Measurements from ENCODE around the gene SMDT1.
"Not testable (repeated sequence)": the region's sequence is repeated elsewhere in the genome, so short reads cannot be mapped to it uniquely, and the experiment has no call there.

Gene SMDT1

GRCh38 chr22:42127606-42128005 is 48.1 kb downstream of the SMDT1 start:
- H3K4me3 ChIP-seq (ENCODE audit: low read depth, low read length): no peak overlapping the region
- no peak for DNase-seq
- no peaks in the 10 kb centered on the region for H3K9me3 ChIP-seq (ENCODE audit: severe bottlenecking)
- no peaks in the 10 kb centered on the region for H3K36me3 ChIP-seq
- TF ChIP-seq CTCF (IDR thresholded peaks at IDR 0.05; ENCODE audit: low read depth, low read length): no peak
- no peak overlapping the region for H3K27ac ChIP-seq
- no peaks in the 10 kb centered on the region for H3K27me3 ChIP-seq (ENCODE audit: insufficient read depth, low read depth, severe bottlenecking)

GRCh38 chr22:42128007-42128406 is 48.5 kb downstream of the SMDT1 start:
- not testable (repeated sequence) for DNase-seq; H3K27ac ChIP-seq; H3K27me3 ChIP-seq (ENCODE audit: insufficient read depth, low read depth, severe bottlenecking); H3K9me3 ChIP-seq (ENCODE audit: severe bottlenecking); H3K36me3 ChIP-seq; H3K4me3 ChIP-seq (ENCODE audit: low read depth, low read length)

- H3K27me3 ChIP-seq (ENCODE audit: insufficient read depth, low read depth, severe bottlenecking); H3K36me3 ChIP-seq; H3K4me3 ChIP-seq (ENCODE audit: low read depth, low read length); H3K27ac ChIP-seq; H3K9me3 ChIP-seq (ENCODE audit: severe bottlenecking); DNase-seq: not testable (repeated sequence)
These were observed 49.5 kb downstream of the SMDT1 start for GRCh38 chr22:42128776-42129694.

- not testable (repeated sequence) for H3K36me3 ChIP-seq; H3K9me3 ChIP-seq (ENCODE audit: severe bottlenecking); H3K4me3 ChIP-seq (ENCODE audit: low read depth, low read length); DNase-seq; H3K27me3 ChIP-seq (ENCODE audit: insufficient read depth, low read depth, severe bottlenecking); H3K27ac ChIP-seq
These were observed 50.7 kb downstream of the SMDT1 start for GRCh38 chr22:42130182-42130581.

GRCh38 chr22:42130639-42131431 is 51.3 kb downstream of the SMDT1 start, which contains the start of gene CYP2D6:
TSS of gene CYP2D6 (minus strand) at chr22:42130810. CDS start at chr22:42130791, 19 bp downstream.
- not testable (repeated sequence) for DNase-seq; H3K9me3 ChIP-seq (ENCODE audit: severe bottlenecking); H3K36me3 ChIP-seq; H3K4me3 ChIP-seq (ENCODE audit: low read depth, low read length); H3K27ac ChIP-seq; H3K27me3 ChIP-seq (ENCODE audit: insufficient read depth, low read depth, severe bottlenecking)

GRCh38 chr22:42131562-42131961 is 52.1 kb downstream of the SMDT1 start:
- no peak overlapping the region for H3K27ac ChIP-seq
- H3K36me3 ChIP-seq: no peaks in the 10 kb centered on the region
- H3K9me3 ChIP-seq (ENCODE audit: severe bottlenecking): no peaks in the 10 kb centered on the region
- no peaks in the 10 kb centered on the region for H3K27me3 ChIP-seq (ENCODE audit: insufficient read depth, low read depth, severe bottlenecking)
- TF ChIP-seq CTCF (IDR thresholded peaks at IDR 0.05; ENCODE audit: low read depth, low read length): no peak
- no peak overlapping the region for H3K4me3 ChIP-seq (ENCODE audit: low read depth, low read length)
- DNase-seq: no peak

GRCh38 chr22:42132457-42132856 is 53.0 kb downstream of the SMDT1 start:
- no peak overlapping the region for H3K27ac ChIP-seq
- DNase-seq: no peak
- no peaks in the 10 kb centered on the region for H3K36me3 ChIP-seq
- peak; percentile 25; the same call in 1 of the 2 replicates for TF ChIP-seq CTCF (IDR thresholded peaks at IDR 0.05; ENCODE audit: low read depth, low read length)
- no peaks in the 10 kb centered on the region for H3K9me3 ChIP-seq (ENCODE audit: severe bottlenecking)
- no peak overlapping the region for H3K4me3 ChIP-seq (ENCODE audit: low read depth, low read length)
- no peaks in the 10 kb centered on the region for H3K27me3 ChIP-seq (ENCODE audit: insufficient read depth, low read depth, severe bottlenecking)

Measured in WERI-Rb-1 (cell line).